ENCODE data around the gene NAPEPLD.
"Not testable (repeated sequence)": the region's sequence is repeated elsewhere in the genome, so short reads cannot be mapped to it uniquely, and the experiment has no call there.

NAPEPLD gene

GRCh38 chr7:103059471-103059870 is 89.4 kb downstream of the NAPEPLD start:
- no peak for DNase-seq

- DNase-seq = peak; percentile 18
Measured at GRCh38 chr7:103058122-103058521, 90.8 kb downstream of the NAPEPLD start.

DNA sequence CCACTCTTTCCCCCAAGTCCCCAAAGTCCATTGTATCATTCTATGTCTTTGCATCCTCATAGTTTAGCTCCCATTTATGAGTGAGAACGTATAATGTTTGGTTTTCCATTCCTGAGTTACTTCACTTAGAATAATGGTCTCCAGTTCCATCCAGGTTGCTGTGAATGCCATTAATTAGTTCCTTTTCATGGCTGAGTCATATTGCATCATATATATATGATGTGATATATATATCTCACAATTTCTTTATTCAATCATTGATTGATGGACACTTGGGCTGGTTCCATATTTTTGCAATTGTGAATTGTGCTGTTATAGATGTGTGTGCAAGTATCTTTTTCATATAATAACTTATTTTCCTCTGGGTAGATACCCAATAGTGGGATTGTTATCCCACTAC is 92.9 kb downstream of the NAPEPLD start:
- not testable (repeated sequence) for DNase-seq

DNA sequence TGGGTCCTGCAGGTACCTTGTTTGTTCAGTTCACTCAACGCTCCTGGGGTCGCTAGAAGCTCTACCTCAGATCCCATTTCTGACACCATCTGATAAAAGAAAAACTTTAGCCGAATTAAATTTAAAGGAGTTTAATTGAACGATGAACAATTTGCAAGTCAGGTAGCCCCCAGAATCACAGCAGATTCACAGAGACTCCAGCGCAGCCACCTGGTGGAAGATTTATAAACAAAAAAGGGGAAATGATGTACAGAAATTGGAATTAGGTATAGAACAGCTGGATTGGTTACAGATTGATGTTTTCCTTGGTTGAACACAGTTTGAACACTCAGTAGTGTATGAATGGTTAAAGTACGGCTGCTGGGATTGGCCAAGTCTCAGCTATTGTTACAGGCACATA is 97.4 kb downstream of the NAPEPLD start:
- peak; percentile 11 for DNase-seq
